Stimulated activated CD4-positive, alpha-beta T cell treated with anti-CD3 and anti-CD28 coated beads, Interleukin-1b, Interleukin-23, amount 100 ng/mL, for 1 hour (primary cell): ENCODE results near the gene VSTM5.
"Not testable (repeated sequence)": the region's sequence is repeated elsewhere in the genome, so short reads cannot be mapped to it uniquely, and the experiment has no call there.

ENCODE experiments used
- DNase-seq, 2 donors: peaks; one replicate each; pipeline ENCODE4 v3.0.0-alpha.2; 2020; ENCODE audit warnings: low read depth in 2 of 2

The VSTM5 gene, protein sequence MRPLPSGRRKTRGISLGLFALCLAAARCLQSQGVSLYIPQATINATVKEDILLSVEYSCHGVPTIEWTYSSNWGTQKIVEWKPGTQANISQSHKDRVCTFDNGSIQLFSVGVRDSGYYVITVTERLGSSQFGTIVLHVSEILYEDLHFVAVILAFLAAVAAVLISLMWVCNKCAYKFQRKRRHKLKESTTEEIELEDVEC

DNA sequence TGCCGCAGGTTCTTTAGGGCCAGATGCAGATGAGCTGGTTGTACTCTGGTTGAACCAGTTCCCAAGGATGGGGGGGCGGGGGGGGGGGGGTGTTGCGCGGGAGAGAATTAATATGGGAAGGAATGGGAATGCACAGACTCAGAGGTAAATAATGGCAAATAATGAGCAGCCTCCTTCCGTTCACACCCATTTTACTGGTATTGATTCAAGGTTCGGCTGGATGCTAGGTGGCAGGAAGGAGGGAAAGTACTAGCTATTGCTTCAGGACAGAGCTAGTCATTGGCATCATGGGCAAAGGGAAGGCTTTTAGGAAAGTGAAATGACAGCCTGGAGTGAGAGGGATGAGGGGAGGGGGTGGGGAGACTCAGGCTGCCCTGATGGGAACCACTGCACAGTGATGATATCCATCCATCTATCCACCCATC is at the start of gene VSTM5:
VSTM5 (minus strand) TSS at position 25 of the 425 bp plus-strand sequence. CDS start 116 bp downstream, outside the sequence.
- no peak for DNase-seq

DNA sequence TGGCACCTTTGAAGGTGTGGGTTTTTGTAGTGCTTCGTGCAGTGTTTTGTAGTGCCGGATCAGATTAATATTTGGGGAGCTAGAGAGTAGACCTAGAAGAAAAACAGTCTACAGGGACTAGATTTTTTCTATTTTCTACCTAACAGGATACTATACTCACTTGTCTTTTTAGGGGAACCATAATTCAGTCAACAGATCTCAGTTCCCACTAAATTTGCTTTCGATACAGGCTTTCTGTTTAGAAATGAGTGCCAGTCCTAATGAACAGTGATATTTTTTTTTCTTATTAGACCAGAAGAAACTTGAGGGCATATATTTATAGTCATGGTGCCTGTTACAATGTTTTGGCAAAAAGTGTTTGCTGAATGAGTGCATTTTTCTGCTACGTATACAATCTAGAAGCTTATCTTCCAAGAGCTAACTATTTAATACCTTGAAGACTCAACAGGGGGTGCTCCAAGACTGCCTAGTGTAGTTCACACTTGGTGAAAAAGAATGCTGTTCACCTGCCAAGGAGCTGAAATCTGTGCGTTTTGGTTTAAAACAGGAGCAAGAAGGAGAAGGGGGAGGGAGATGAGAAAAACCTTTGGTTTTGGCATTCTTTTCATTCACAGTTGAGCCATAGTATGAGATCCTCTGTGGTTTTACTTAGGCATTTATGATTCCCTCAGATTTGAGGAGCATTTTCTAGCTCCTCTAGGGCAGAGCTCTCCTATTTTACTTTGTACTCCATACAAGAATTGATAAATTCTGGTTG is 44.9 kb upstream of the VSTM5 start:
- DNase-seq: no peak

DNA sequence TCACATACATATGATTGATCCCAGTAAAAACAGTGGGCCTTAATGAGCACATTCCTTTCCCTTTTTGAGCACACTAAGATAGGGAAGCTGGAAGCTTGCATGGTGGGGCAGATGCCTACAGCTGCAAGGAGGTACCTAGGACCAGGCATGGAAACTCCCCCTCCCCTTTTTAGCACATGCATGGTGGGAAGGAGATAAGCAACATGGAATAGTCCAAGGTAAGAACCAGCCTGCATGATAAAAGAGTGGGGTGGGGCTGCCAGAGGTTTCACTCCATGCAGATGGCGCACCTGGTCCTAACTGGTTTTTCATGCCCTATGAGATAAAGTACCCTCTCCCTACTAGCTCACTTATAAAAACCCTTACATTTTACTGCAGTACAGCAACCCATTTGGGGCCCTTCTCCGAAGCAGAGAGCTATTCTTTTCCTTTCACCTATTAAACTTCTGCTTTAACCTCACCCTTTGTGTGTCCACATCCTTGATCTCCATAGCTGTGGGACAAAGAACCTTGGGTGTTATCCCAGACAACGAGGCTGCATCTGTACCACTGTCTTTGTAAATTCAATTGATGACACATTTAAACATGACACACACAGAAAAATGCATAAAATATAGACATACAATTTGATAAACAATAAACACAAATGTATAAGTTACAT is 40.1 kb upstream of the VSTM5 start:
- no peak for DNase-seq

DNA sequence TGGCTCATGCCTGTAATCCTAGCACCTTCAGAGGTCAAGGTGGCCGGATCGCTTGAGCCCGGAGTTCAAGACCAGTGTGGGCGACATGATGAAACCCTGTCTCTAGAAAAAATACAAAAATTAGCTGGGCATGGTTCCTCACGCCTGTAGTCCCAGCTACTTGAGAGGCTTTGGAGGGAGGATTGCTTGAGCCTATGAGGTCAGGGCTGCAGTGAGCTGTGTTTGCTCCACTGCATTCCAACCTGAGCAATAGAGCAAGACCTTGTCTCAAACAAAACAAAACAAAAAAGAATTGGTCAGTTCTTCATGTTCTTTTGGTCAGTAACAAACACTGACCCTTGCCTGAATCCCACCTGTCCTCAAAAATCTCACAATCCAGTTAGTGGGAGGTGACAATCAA is 36.7 kb upstream of the VSTM5 start:
- no peak for DNase-seq

DNA sequence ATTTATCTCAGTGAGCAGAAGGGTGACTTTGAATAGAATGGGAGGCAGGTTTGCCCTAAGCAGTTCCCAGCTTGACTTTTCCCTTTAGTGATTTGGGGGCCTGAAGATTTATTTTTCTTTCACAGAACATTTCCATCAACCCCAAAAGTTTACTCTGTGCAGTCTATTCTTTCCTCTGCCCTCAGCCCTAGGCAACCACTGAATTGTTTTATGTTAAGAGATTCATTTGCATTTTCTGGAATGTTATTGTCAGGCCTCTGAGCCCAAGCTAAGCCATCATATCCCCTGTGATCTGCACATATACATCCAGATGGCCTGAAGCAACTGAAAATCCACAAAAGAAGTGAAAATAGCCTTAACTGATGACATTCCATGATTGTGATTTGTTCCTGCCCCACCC is 28.7 kb upstream of the VSTM5 start:
- DNase-seq: not testable (repeated sequence)

DNA sequence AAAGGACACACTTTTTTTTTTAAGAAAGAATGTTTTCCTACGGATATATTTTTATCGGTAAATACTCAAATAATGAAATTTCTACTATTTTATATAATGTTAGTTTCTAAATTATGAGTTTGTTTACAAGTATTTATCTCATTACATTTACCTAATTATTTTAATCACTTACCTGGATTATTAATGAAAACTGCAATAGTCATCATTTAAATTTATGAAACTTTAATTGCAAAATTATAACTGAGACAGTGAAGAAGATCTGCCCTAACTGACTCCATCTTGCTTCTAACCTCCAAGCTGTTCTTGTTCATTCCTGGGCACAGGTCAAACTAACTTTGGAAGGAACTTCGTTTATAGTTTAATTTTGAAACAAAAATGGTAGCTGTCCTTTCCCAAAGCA is 25.2 kb upstream of the VSTM5 start:
- DNase-seq: no peak

DNA sequence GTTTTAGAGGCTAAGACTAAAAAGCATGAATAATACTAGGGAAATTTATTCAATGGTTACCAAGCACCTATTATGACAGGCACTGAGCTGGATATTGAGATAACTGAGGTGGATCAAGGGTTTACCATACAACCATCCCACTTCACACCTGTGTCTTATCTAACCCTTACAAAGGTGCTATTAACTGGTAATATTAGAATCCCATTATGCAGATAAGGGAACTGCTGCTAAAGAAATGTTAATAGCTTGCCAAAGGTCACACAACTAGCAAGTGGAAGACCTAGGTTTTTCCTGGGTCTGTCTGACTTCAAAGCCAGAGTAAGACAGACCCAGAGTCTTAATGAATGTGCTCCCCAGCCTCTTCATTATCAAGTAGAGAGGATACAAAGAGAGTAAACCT is 21.1 kb upstream of the VSTM5 start:
- DNase-seq: no peak

DNA sequence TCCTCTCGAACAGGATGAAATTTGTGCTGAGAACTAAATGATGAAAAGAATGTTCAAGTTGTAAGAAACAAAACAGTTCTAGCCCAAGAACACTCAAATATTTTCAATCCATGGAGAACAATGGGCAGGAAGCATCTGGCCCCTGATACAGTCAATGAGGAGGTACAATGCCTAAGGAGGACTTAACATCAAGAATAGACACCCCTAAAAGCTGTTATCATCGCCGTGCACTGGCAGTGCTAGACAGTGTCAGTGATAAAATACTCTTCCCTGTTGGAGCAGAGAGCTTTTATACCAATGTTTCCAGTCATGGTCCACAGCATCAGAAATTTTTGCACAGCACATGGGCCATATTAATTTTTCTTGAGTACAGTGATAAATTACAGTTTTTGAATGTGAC is 20.2 kb upstream of the VSTM5 start:
- no peak for DNase-seq

DNA sequence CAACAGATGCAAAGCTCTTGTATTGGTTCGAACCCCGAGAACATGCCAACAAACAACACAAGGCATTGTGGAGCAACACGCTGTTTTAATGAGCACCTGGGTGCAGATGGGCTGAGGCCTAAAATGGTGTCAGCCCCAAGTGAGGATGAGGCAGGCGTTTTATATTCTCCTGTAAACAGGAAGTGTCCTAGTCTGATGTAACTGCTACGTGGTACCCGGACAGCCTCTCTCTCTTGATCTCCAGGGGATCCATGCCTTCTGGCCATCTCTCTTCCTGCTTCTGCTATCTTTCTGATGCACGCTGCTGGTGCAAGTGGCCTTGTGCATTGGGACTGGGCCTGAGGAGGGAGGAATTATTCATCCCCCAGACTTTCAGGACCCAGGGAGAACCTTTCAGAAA is 19.4 kb upstream of the VSTM5 start:
- DNase-seq: no peak

DNA sequence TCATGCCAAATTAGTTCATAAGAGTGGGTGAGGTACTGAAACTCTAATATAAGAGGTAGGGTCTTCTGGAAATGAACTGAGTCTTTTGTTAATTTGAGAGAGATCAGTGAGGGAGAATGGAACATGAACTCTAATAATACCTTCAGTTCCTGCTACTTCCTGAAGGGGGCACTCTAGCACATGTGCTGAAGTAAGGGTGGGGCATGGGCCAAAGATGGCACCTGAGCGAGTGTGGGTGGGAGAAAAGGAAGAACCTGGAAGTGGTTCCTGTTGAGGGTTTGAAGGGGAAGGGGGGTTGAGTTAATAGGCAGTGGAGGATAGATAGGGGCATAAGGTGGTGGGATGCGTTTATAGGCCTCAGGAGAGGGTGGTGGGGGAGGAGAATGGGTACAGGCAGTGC is 18.0 kb upstream of the VSTM5 start:
- not testable (repeated sequence) for DNase-seq

DNA sequence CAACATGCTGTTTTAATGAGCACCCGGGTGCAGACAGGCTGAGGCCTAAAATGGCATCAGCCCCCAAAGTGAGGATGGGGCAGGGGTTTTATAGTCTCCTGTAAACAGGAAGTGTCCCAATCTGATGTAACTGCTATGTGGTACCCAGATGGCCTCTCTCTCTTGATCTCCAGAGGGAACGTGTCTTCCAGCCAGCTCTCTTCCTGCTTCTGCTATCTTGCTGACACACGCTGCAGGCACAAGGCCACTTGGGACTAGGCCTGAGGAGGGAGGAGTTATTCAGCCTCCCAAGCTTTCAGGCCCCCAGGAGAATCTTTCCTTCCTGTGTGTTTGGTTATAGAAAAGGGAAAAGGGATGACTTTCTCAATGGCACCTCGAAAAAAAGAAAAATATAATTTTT is 11.4 kb upstream of the VSTM5 start:
- no peak for DNase-seq

DNA sequence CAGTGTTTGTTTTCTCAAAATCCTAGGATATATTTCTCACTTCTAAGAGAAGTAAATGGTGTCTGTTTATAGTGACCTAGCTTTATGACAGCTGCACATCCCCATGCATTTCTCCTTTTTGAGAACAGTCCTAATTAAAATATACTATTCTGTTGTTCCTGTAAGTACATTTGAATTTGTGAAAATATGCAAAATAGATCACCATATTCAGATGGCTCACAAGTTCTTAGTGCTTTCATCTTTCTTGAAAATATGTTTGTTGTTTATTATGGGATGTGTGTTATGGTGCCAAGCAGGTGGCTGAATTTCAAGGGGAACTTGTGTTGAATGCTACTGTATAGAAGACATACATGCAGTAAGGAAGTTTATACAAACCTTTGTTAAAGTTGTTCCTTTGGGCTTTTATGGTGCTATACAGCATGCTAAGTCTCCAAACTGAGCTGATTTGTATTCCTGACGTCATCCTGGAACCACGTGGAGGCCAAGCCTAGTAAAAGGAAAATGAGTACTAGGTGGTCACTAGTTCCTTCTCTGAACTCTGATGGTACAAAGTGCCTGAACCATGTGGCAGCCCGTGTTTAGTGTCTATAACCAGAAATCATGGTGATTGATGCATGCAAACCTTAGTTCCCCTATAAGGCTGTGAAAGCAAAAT is 7.8 kb upstream of the VSTM5 start:
- DNase-seq: no peak

DNA sequence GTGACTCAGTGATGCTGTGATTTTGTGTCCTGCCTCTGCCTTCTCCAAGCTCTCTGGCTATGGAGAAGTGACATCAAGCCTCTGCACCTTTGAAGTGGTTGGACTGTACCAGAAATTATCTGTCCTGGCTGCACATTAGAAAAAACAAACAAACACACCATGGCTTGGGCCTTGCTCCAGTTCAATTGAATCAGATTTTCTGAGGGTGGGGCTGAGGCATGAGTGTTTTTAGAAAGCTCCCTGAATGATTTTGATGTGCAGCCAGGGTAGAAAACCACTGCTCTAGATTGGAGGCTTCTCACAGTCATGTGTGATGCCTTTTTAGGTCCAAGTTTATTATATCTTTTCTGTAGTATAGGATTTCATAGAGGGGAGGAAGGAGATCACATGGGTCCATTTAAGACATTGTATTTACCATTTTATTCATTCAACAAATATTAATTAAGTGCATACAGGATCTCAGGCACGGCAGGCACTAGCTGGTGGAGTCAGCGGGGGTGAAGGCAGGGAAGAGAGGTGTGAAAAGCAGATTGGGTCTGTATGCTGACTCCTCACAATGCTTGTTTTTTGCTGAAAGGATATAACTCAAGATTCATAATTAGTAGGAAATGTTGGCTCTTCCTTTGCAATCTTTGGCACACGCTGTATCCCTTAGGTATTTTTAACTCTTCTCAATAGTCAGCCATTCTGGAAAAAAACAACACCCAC is 7.1 kb upstream of the VSTM5 start:
- DNase-seq: no peak

DNA sequence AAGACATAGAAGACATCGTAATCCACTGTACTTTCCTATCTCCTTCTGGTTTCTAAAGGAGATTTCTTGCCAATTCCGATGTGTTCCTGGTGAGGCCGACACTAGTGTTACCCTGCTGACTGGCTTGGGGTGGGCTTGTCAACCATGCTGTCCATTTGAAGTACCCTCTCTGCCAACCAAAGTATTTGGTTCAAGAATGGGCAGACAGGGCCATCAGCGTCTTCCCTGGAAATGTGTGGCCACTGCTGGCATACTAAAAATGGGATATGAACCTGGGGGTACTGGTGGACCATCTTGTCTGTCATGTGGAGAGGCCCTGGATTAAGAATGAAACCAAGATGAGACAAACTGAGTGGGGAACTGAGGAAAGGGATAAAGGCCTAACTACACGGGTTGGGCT is 1.8 kb upstream of the VSTM5 start:
- no peak for DNase-seq

DNA sequence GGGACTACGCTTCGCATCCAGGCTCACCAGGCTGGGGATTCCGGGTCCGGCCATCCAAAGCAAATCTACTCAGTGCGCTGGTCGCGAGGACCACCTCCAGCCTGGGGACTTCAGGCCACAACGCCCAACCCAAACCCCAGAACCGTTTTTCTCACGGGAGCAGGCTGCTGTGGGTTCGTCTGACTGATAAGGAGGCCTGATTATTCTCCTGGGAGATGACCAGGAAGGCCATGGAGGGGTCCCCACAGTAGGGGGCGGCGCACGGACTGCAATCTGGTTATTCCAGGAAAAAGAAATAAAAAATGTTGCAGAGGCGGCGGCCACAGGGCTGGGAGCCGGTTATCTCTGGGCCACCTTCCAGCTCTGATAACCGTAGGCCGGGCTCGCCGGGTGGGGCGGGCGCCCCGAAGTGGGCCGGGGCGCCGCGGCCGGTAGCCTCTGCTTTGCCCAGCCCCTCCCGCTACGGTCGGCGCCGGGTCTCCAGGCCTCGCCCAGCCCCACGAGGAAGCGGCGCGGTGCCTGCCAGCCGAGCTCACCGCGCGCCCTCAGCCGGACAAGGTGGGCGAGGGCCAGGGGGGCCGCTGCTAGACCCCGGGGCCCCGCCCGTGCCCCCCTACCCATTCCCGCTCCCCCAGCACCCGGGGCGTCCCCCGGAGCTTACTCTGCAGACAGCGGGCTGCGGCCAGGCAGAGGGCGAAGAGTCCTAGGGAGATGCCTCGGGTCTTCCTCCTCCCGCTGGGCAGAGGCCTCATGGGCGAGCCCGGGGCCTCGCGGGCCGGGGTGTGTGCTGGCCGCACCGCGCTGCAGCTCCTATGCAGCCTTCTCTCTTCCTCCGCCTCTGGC is 446 bp downstream of the VSTM5 start:
- DNase-seq: no peak

DNA sequence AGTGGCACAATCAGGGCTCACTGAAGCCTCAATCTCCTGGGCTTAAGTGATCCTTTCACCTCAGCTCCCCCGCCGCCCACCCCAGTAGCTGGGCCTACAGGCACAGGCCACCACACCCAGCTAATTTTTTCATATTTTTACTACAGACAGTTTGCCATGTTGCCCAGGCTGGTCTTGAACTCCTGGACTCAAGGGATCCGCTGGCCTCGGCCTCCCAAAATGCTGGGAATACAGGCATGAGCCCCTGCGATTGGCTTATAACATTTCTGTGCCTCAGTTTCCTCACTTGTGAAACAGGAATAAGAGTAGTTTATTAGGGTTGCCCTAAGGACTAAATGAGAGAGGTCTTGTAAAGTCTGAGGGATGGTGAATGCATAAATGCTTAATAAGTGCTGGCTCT is 1.2 kb downstream of the VSTM5 start:
- no peak for DNase-seq

DNA sequence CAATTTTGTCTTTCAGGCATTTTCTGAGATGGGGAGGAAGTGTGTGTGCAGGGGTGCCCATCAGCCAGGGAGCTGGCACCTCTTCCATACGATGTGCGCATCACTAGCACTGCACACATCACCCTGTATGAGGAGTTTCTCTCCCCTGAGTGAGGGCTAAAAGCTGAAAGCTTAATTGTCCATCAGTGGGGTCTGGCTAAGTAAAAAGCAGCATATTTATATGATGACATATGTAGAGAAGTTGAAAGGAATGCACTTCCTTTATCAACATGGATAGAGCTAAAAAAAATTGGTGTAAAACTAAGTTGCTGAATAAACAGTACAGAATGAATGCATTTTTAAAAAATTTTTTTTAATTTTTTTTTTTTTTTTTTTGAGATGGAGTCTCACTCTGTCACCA is 4.0 kb downstream of the VSTM5 start:
- DNase-seq: no peak

DNA sequence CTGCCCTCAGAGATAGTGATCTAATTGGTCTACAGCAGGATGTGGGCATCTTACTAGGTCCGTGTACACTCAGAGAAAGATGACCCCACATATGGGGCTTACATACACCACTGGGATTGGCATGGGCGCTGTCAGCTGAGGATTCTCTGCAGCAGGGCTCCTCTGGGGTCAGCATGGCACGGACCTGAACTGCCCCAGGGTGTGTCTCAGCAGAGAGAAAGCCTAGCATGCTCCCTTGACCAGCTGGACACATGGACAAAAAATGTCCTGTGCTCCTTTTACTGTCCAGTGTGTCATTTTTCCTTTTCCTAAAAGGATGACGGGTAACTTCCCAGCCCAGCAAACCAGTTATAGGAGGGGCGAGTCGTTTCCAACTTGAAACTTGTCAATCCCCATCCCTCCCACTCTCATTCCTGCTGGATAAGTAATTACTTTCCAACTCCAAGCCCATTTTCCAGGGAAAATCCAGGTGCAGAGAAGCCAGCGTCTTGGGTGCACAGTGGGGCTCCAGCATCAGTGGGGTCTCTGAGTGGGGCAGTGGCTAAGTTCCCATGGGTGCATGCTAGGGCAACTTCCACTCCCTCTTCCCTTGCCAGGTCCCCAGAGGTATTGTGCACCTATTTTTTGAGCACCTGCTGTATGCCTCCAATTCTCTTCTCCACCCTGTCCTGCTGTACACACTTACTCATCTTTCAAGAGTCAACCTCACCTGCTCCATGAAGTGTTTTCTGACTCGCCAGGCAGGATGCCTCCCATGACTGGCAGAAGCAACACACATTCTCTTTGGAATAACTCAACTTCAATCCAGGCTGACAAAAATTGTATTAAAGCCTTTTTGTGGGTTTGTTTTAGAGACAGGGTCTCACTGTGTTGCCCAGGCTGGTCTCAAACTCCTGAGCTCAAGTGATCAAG is 5.0 kb downstream of the VSTM5 start:
- DNase-seq: no peak

DNA sequence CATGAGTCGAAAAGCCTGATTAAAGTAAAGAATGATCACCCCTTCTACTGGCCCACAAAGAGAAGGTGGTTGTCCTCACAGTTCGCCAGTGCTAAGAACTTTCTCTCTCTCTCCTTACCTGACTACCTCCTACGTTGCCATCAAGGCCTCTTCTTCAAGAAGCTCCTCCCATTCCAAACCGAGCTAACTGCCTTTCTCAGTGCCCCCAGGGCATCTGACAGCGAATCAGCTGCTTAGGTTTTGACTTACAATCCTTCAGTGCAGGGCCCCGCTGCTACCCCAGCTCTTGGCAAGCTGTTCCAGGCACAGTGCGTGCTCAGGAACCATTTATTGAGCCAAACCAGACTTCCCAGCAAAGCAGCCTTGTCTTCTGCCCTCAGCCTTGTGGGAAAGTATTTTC is 5.8 kb downstream of the VSTM5 start:
- DNase-seq: no peak

DNA sequence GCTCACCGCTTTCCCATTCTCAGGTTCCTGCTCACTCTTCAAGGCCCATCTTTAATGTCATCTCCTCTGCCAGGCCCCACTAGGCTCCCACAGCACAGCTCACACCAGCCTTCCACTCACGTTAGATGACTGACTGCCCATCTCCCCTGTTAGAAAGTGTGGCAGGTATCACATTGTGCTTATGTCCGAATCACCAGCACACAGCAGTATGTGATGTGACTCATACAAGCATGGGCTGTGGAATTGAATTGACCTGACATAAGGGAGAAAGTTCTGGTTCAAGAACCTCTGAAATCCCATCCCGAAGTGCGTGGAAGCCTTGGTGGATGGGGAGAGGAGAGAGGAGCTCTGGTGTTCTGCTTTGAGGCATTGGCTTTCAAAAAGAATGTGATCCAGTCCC is 6.5 kb downstream of the VSTM5 start:
- no peak for DNase-seq
